Lower lobe of right lung (tissue), 2 donors: ENCODE data around the gene GRID1. TPM values are rescaled to one million over a fixed set of nuclear protein-coding genes. Genes with fewer than 3 reads are reported as not detected.

Experiments used
- ATAC-seq, 2 donors: fragments of 200-7000 bp; cut with Tn5 transposase; one replicate each; pipeline ENCODE4 v1.9.1; 2020 to 2022; ENCODE audit warnings: mild to moderate bottlenecking in 2 of 2, moderate library complexity in 2 of 2
- DNase-seq: peaks from one replicate; pipeline ENCODE4 v3.0.0-alpha.2; 2020
- H3K27ac ChIP-seq: fragments of 200-600 bp; one replicate; pipeline ENCODE4 v1.8.0; 2022
- H3K27me3 ChIP-seq: fragments of 200-600 bp; one replicate; pipeline ENCODE4 v1.8.0; 2022; ENCODE audit warnings: low read depth
- H3K36me3 ChIP-seq: fragments of 200-600 bp; one replicate; pipeline ENCODE4 v1.8.0; 2022; ENCODE audit warnings: mild to moderate bottlenecking
- H3K4me1 ChIP-seq: fragments of 200-600 bp; one replicate; pipeline ENCODE4 v1.8.0; 2022
- H3K4me3 ChIP-seq: fragments of 200-600 bp; one replicate; pipeline ENCODE4 v1.8.0; 2022; ENCODE audit warnings: mild to moderate bottlenecking
- H3K9me3 ChIP-seq: fragments of 200-600 bp; one replicate; pipeline ENCODE4 v1.8.0; 2022
- CTCF ChIP-seq: fragments of 200-600 bp; IDR thresholded peaks from one replicate; pipeline ENCODE4 v1.8.0; 2022; ENCODE audit warnings: antibody characterized with exemption, mild to moderate bottlenecking
- intact Hi-C: fragments of 100-400 bp; cut with DNase I; formaldehyde crosslinking; loops from one replicate; pipeline ENCODE4 v1.11.0; 2022
- total RNA-seq: library from RNA; stranded (reverse); fragmentation: NEBNext Ultra II Directional; extraction: Animal tissue kit (Norgen Biotek cat#: 25700); gene quantifications from one replicate; pipeline ENCODE4 v1.2.1, GENCODE V29; 2021
- donor health status: DM: no; HTN: yes; CAD: no; lungs with severe emphysema.

Gene GRID1
- total RNA-seq, 1 donor from 2014 or later, result 2.5 TPM

DNA sequence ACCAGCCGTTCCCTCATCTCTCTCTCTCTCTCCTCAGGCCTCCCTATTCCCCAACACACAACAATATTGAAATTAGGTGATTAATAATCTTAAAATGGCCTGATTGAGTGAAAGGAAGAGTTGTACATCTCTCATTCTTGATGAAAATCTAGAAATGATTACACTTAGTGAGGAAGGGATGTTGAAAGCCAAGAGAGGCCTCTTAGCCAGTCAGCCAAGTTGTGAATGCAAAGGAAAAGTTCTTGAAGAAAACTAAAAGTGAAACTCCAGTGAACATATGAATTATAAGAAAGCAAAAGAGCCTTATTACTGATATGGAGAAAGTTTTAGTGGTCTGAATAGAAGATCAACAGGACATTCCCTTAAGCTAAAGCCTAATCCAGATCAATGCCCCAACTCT is 695.1 kb downstream of the GRID1 start:
- Histone ChIP-seq H3K4me1 (no peaks in the 10 kb centered on the region), H3K9me3 (no peaks in the 10 kb centered on the region), H3K36me3 (no peaks in the 10 kb centered on the region), H3K27me3 (no peaks in the 10 kb centered on the region), H3K27ac (no peak overlapping the region), H3K4me3 (no peak overlapping the region)
- TF ChIP-seq CTCF, result no peak
- intact Hi-C loops, result no loop called here
- no peak for ATAC-seq
- DNase-seq, result no peak

GRCh38 chr10:85668522-85668921 is 698.1 kb downstream of the GRID1 start:
- no peaks in the 10 kb centered on the region for H3K27me3 ChIP-seq
- no peaks in the 10 kb centered on the region for H3K9me3 ChIP-seq
- no peak for DNase-seq
- H3K4me1 ChIP-seq, result no peaks in the 10 kb centered on the region
- no peak for ATAC-seq
- TF ChIP-seq CTCF, result no peak
- no peak overlapping the region for H3K27ac ChIP-seq
- no peaks in the 10 kb centered on the region for H3K36me3 ChIP-seq
- intact Hi-C loops, result no loop called here
- H3K4me3 ChIP-seq, result no peak overlapping the region

DNA sequence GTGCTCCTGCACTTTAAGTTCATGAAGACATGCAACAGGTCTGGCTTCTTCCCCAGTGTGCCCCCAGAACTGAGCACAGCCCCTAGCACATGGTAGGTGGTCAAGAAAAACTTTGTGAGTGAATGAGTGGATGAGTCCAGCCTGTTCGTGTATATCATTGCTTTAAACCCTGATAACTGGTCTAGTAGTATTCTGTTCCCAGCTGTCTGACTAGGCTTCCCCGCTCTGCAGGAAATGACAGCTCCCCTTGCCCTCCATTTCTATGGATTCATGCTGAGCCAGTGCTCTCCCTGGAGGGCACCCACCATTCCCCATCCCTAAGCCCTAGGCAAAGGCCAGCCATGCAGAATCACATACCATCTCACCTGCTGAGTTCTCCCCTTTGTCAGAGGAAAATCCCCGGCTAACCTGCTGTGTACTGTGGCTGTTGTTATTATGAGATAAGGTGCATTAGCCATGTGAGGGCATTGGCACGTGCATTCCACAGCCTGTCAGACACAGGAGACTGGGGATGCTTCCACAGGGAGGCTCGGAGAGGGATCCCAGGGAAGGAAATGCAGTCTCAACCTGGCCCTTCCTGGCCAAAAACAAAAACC is 698.9 kb downstream of the GRID1 start:
- no peak overlapping the region for H3K4me3 ChIP-seq
- H3K27me3 ChIP-seq, result no peaks in the 10 kb centered on the region
- no peak overlapping the region for H3K27ac ChIP-seq
- H3K4me1 ChIP-seq, result no peaks in the 10 kb centered on the region
- H3K36me3 ChIP-seq, result no peaks in the 10 kb centered on the region
- ATAC-seq (no peak), DNase-seq (no peak)
- no peak for TF ChIP-seq CTCF
- intact Hi-C loops, result no loop called here
- H3K9me3 ChIP-seq, result no peaks in the 10 kb centered on the region

GRCh38 chr10:85666987-85667386 is 699.6 kb downstream of the GRID1 start:
- DNase-seq (no peak), ATAC-seq (no peak)
- Histone ChIP-seq H3K36me3 (no peaks in the 10 kb centered on the region), H3K27ac (no peak overlapping the region), H3K4me1 (no peaks in the 10 kb centered on the region), H3K4me3 (no peak overlapping the region), H3K9me3 (no peaks in the 10 kb centered on the region), H3K27me3 (no peaks in the 10 kb centered on the region)
- intact Hi-C loops, result no loop called here
- TF ChIP-seq CTCF, result no peak

DNA sequence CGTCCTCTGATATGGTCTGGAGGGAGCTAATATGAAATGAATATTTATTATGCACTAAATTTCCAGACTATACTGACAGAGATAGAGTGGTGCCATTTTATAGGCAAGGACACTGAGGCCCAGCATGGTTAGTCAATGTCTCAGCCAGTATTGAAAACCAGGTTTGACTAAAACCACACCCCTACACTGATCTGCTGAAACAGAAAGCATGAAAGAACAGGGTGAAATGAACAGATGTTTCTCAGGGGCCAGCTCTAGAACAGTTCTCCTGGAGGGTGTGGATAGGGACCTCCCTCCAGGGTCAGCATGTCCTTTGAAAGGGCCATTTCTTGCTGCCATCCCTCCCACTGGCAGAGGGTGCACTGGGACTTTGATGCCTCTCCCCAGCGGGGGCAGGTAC is 700.5 kb downstream of the GRID1 start:
- Histone ChIP-seq H3K4me1 (no peaks in the 10 kb centered on the region), H3K27me3 (no peaks in the 10 kb centered on the region), H3K9me3 (no peaks in the 10 kb centered on the region), H3K4me3 (no peak overlapping the region), H3K27ac (no peak overlapping the region), H3K36me3 (no peaks in the 10 kb centered on the region)
- DNase-seq (no peak), ATAC-seq (no peak)
- no peak for TF ChIP-seq CTCF
- intact Hi-C loops, result no loop called here

DNA sequence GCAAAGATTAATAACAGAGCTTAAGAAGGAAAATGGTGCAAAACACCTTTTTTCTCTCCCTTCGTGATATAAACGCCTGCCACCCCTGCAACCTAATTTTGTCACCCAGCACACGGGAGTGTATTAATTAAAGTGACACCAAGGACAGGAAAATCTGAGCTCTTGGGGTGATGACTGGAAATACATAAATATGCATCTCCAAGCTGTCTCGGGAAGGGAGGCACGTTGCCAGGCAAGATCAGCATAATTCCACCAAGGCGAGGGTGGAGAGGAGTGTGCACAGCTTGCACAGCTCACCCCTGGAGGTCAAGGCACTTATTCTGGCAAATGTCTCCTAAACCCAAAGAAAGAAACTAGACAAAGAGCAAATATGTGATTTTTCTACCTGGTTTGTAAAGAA is 700.9 kb downstream of the GRID1 start:
- ATAC-seq (no peak), DNase-seq (no peak)
- intact Hi-C loops, result no loop called here
- Histone ChIP-seq H3K36me3 (no peaks in the 10 kb centered on the region), H3K27ac (no peak overlapping the region), H3K4me3 (no peak overlapping the region), H3K9me3 (no peaks in the 10 kb centered on the region), H3K27me3 (no peaks in the 10 kb centered on the region), H3K4me1 (no peaks in the 10 kb centered on the region)
- TF ChIP-seq CTCF, result no peak
